Skeletal muscle cell (primary cell): ENCODE results near the gene ADAMTS10.
"Not testable (repeated sequence)": the region's sequence is repeated elsewhere in the genome, so short reads cannot be mapped to it uniquely, and the experiment has no call there.

Experiments used
- DNase-seq: peaks from one replicate; pipeline ENCODE4 v3.0.0-alpha.2; 2010; ENCODE audit warnings: low read depth
- H3K4me3 ChIP-seq: 2 replicates; pipeline ENCODE4 v1.5.1; 2011; ENCODE audit warnings: low read depth, mild to moderate bottlenecking, control low read depth, low read length, moderate library complexity

The ADAMTS10 gene

DNA sequence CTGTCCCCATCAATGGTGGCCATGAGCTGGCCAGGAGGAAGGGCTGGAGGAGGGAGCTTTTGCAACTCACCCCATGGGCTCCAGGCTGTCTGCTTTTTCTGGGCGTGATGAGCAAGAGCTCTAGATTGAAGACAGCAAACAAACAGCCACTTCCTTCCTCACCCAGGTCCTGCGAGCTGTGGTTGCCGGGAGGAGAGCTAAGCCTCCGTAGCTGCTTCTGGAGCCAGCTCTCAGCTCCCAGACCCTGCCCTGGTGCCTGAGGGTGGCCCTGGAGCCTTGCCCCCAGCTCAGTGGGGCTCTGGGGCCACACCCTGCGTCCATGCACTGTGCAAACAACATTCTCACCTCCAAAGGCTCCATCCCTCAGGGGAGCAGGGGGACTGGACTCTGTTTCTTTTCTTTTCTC, 39.5 kb downstream of the ADAMTS10 start:
- no peak overlapping the region for H3K4me3 ChIP-seq
- DNase-seq, result no peak

DNA sequence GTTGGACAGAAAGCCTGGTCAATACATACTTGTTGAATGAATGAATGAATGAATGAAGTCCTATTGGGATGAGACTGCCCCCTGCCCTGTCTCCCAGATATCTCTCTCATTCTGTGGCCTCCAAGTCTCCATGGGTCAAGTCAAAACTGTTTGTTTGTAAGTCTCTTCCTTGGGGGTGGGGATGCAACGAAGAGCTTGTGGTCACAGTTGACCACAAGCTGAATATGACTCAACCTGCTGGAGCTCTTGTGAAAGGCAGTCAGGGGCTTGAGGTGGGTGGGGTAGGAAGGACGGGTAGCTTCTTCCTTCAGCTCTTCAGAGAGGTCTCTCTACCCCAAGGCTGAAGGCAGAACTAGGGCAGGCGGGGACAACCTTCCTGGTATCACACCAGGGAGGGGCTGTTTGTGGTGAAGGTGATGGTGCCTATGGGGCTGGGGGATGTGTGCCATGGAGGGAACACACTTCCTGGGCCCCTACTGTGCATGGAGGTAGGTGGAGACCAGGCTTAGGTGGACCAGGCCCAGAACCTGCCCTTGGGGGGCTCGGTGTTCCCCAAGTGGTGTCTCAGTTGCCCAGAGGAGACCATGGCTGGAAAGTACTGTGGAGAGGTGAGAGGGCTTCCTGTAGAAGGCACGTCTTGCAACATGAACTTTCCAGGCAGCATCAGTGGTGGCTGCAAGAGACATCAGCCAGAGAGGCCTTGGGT, 41.3 kb downstream of the ADAMTS10 start:
- no peak overlapping the region for H3K4me3 ChIP-seq
- peak; percentile 89 for DNase-seq

GRCh38 chr19:8567522-8568172, 42.9 kb downstream of the ADAMTS10 start:
- H3K4me3 ChIP-seq, result no peak overlapping the region
- no peak for DNase-seq

- H3K4me3 ChIP-seq, result no peak overlapping the region
- DNase-seq, result no peak
Measured at GRCh38 chr19:8566855-8567254, 43.7 kb downstream of the ADAMTS10 start.

- DNase-seq, H3K4me3 ChIP-seq: not testable (repeated sequence)
Measured at GRCh38 chr19:8564866-8565265, 45.6 kb downstream of the ADAMTS10 start.

GRCh38 chr19:8561075-8561764, 49.3 kb downstream of the ADAMTS10 start:
- no peak for DNase-seq
- H3K4me3 ChIP-seq, result no peak overlapping the region

DNA sequence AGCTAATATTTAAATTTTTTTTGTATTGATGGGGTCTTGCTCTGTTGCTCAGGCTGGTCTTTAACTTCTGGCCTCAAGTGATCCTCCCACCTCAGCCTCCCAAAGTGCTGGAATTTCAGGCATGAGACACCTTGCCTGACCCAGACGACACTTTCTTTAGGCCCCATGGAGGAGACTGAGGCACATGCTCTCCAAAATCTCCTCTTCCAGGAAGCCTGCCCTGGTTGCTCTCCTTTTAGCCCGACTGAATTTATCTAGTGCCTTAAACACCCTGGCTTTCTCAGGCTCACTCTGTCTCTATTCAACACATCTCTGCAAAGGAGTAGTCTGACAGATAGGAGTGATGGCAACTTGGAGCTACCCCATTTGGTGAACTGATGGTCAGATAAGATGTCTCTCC, 52.2 kb downstream of the ADAMTS10 start:
- DNase-seq, result no peak
- no peak overlapping the region for H3K4me3 ChIP-seq

DNA sequence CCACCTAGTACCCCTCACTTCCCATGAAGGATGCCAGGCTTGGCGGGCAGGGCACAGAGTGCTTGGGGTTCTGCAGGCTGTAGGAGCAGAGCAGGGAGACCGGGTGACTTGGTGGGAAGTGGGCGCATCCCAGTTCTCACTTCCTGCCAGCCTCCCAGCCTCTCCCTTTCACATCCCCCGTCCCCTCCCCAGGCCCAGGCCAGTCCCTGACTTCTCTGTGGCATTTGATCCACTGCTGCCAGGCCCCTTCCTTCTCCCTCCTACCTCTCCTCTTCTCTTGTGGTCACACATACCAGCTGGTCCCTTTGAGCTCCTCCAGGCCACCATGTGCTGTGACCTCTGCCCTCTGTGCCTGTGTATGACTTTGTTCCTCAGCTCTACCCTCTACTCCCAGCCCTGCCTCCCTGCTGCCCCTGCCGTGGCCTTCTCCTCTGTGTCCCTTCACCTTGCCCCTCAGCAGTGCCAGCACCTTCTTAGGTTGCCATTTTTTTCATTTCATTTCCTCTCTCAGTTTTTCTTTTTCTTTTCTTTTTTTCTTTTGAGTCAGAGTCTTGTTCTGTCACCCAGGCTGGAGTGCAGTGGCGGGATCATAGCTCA, 52.8 kb downstream of the ADAMTS10 start:
- DNase-seq, result no peak
- no peak overlapping the region for H3K4me3 ChIP-seq

DNA sequence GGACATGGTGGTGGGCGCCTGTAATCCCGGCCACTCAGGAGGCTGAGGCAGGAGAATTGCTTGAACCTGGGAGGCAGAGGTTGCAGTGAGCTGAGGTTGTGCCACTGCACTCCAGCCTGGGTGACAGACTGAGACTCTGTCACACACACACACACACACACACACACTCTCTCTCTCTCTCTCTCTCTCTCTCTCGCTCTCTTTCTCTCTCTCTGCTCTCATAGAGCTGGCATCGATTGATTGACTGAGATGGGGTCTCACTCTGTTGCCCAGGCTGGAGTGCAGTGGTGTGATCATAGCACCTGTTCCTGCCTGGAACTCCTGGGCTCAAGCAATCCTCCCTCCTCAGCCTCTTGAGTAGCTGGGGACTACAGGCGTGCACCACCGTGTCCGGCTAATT, 56.8 kb downstream of the ADAMTS10 start:
- not testable (repeated sequence) for DNase-seq, H3K4me3 ChIP-seq

DNA sequence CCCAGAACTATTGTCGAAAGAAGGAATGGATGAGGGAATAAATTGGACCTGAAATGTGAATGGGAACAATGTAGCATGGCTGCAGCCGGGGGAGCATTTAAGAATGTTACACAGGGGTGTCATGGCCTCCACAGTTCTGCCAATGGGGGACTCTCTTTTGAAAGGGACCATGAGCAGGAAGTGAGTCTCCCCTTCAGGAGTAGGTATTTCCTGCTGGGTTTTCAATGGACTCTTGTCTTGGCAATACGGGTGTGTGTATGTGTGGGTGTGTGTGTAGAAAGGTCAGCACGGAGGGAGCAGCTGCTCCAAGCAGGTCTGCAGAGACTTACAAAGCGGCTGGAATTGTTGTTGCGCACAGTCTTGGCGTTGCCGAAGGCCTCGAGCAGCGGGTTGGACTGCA, 57.7 kb downstream of the ADAMTS10 start:
- H3K4me3 ChIP-seq, result no peak overlapping the region
- DNase-seq, result no peak

DNA sequence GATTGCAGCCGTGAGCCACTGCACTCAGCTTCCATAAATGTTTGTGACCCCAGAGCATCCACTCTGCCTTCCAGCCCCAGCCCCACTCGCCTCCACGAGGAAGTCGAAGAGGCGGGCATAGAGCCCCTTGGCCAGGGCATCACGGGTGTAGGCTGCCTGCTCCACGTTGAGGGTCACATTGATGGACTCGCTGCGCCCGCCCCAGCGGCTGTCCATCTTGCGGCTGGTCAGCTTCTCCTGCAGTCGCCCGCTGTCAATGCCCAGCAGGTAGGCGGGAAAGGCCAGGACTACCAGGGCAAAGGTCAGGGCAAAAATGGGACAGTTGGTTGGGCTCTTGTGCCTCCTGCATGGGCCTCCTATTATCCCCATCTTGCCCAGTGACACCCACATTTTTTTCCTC, 60.4 kb downstream of the ADAMTS10 start:
- DNase-seq, result no peak
- no peak overlapping the region for H3K4me3 ChIP-seq

DNA sequence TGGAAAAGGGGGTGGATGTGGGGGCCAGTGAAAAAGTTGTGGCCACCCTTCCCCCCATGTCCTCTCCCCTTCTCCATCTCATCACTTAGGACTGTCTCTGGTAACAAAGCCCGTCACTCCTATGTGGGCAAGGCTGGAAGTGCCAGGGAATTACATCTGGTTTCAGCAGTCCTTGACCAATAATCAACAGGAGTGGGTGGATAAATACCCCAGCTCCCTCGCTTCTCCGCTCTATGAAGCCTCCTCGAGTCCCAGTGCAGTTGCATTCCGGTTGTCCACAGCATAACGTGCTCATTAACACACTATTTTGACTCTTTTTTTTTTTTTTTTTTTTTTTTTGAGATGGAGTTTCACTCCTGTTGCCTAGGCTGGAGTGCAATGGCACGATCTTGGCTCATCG, 64.8 kb downstream of the ADAMTS10 start:
- H3K4me3 ChIP-seq, result no peak overlapping the region
- DNase-seq, result no peak

DNA sequence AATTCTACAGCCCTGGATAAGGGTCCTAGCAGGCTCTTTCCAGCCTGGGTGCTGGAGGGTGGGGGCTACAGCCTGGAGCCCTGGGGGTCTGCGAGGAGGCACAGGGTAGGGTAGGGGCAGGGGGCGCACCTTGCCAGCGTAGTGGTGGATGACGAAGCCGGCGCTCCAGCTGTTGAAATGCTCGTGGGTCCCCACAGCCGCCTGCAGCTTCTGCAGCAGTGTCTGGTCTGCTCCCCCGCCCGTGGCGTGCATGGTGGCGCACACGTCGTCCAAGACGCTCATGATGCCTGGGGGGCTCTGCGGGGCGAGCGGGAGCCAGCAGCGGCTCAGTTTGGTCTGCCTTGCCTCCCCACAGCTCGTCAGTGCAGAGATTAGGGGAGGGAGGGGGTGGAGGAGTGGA, 66.3 kb downstream of the ADAMTS10 start:
- H3K4me3 ChIP-seq, result no peak overlapping the region
- no peak for DNase-seq

DNA sequence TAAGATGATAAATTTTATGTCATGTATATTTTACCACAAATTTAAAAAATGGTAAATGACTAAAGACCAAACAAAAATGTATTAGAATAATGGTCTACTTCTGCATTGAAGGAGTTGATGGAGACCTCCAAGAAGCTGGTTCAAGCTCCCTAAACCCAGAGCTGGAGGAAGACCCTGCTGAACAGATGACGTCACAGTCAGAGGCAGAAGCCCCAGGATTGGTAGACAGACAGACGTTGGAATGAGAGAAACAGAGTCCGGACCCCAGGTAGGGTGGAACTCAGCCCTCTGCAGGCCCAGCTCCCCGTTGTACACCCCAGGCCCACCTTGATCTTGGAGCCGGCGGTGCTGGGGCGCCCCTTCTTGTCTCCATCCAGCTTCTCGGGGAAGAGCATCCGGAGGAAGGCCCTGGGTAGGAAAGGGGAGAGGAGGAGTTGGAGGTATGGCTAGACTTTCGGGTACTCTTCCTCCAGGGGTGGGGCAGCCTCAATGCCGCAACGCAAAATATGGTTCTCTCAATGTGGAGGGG, 70.8 kb downstream of the ADAMTS10 start:
- DNase-seq, result no peak

DNA sequence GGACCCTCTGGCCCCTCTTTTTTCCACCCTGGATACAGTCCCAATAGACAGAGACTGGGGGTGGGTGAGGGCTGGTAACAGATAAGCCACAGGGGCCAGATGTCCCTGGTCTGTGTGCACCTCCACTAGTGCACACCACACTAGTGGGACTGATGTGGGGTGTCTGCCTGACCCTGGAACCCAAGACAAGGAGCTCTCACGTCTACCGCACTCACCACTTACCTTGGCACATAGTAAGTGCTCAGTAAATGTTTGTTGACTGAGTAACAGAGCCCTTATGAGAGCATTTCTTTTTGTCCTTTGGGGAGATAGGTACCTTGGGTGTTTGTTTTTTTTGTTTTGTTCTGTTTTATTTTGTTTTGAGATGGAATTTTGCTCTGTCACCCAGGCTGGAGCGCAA, 73.4 kb downstream of the ADAMTS10 start:
- no peak for DNase-seq
- H3K4me3 ChIP-seq, result no peak overlapping the region

More for the DNA sequence above, 70.8 kb downstream of the ADAMTS10 start:
- no peak overlapping the region for H3K4me3 ChIP-seq

GRCh38 chr19:8536282-8536681, 74.2 kb downstream of the ADAMTS10 start:
- no peak for DNase-seq
- no peak overlapping the region for H3K4me3 ChIP-seq

DNA sequence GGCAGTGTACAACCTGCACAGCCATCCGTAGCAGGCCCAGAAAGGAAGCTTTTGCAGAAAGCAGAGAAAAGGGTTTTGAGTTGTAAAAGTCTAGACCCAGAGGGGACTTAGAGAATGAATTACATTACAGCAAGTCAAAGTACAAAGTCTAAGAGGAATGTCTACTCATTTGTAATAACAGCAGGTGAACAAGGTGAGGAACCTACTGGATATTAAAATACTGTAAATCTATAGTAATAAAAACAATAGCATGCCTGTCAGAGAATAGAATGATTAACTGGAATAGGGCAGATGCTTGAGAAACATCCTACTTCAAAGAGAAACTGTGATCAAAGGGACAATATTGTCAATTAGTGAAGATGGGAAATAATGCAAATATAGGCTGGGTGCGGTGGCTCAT, 78.3 kb downstream of the ADAMTS10 start:
- no peak for DNase-seq
- no peak overlapping the region for H3K4me3 ChIP-seq

GRCh38 chr19:8531470-8531869, 79.0 kb downstream of the ADAMTS10 start:
- H3K4me3 ChIP-seq, result no peak overlapping the region
- no peak for DNase-seq
